Fibroblast of skin of scalp (primary cell): ENCODE data around the gene TFRC.
A peak's percentile ranks its signal among the peaks of the same experiment; 100 is the strongest.
"Not testable (repeated sequence)": the region's sequence is repeated elsewhere in the genome, so short reads cannot be mapped to it uniquely, and the experiment has no call there.

Experiments used
- DNase-seq: peaks from one replicate; pipeline ENCODE4 v3.0.0-alpha.2; 2013

TFRC gene

GRCh38 chr3:196048922-196049598, 32.8 kb downstream of the TFRC start:
- no peak for DNase-seq

- DNase-seq: no peak
These were observed 34.4 kb downstream of the TFRC start for GRCh38 chr3:196047391-196048030.

- no peak for DNase-seq
These were observed 37.4 kb downstream of the TFRC start for GRCh38 chr3:196044513-196044912.

GRCh38 chr3:196042673-196043072, 39.2 kb downstream of the TFRC start:
- DNase-seq: no peak

- no peak for DNase-seq
These were observed 42.5 kb downstream of the TFRC start for GRCh38 chr3:196039359-196039758.

- not testable (repeated sequence) for DNase-seq
These were observed 55.8 kb downstream of the TFRC start for GRCh38 chr3:196026059-196026458.

GRCh38 chr3:196024968-196025367, 56.9 kb downstream of the TFRC start:
- no peak for DNase-seq

- no peak for DNase-seq
These were observed 57.9 kb downstream of the TFRC start for GRCh38 chr3:196023947-196024346.

GRCh38 chr3:196022499-196022878, 59.4 kb downstream of the TFRC start:
- not testable (repeated sequence) for DNase-seq

GRCh38 chr3:196020373-196020772, 61.5 kb downstream of the TFRC start:
- DNase-seq: no peak

- DNase-seq: not testable (repeated sequence)
These were observed 62.3 kb downstream of the TFRC start for GRCh38 chr3:196019576-196019975.

- DNase-seq: not testable (repeated sequence)
These were observed 63.7 kb downstream of the TFRC start for GRCh38 chr3:196018159-196018558.

- DNase-seq: peak; percentile 52
These were observed 65.4 kb downstream of the TFRC start for GRCh38 chr3:196016485-196016884.

- DNase-seq: no peak
These were observed 65.8 kb downstream of the TFRC start for GRCh38 chr3:196016059-196016458.

- DNase-seq: no peak
These were observed 68.1 kb downstream of the TFRC start for GRCh38 chr3:196013587-196014487.

- DNase-seq: no peak
These were observed 68.9 kb downstream of the TFRC start for GRCh38 chr3:196012941-196013476.

- DNase-seq: peak; percentile 21
These were observed 69.4 kb downstream of the TFRC start for GRCh38 chr3:196012481-196012880.

GRCh38 chr3:196009456-196009855, 72.4 kb downstream of the TFRC start:
- no peak for DNase-seq

GRCh38 chr3:196008929-196009328, 73.0 kb downstream of the TFRC start:
- DNase-seq: no peak

GRCh38 chr3:196008387-196008786, 73.5 kb downstream of the TFRC start:
- no peak for DNase-seq

GRCh38 chr3:196007744-196008335, 74.0 kb downstream of the TFRC start:
- no peak for DNase-seq

GRCh38 chr3:196005338-196005737, 76.6 kb downstream of the TFRC start:
- not testable (repeated sequence) for DNase-seq
